Stimulated activated CD4-positive, alpha-beta T cell treated with anti-CD3 and anti-CD28 coated beads, TNF-alpha, amount 100 ng/mL, for 1 hour (primary cell): ENCODE measurements around the gene HMGB4.

Experiments used
- DNase-seq, 3 donors: peaks; one replicate each; pipeline ENCODE4 v3.0.0-alpha.2; 2020; ENCODE audit warnings: low read depth in 3 of 3, low spot score in 1 of 3

The HMGB4 gene

DNA sequence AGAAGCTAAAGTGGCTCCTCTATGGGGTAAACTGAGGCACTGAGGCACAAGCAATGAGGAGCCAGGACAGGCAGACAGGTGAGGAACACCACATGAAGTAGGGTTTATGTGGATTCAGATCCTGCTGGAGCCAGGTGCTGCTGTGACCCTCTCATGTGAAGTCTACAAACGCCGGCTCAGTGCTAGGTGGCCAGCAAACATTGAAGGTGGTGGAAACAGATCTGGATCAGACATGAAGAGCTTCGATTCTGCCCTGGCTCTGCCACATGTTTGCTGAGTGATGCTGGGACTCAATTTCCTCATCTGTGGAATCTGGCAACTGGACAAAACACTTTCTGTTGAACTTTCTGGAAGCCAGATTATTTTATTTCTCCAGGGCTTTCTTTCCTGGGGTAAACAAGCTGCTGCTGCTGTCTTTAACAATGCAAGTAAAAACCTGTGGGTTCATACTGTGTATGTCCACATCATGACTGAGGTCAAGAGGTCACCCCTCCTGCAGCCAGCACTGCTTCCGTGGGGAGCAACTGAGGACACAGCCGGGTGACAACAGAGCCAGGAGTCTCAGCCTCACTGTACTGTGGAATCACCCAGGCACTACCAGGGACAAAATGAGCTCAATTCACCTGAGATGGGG is 33.3 kb downstream of the HMGB4 start:
- DNase-seq, result no peak

DNA sequence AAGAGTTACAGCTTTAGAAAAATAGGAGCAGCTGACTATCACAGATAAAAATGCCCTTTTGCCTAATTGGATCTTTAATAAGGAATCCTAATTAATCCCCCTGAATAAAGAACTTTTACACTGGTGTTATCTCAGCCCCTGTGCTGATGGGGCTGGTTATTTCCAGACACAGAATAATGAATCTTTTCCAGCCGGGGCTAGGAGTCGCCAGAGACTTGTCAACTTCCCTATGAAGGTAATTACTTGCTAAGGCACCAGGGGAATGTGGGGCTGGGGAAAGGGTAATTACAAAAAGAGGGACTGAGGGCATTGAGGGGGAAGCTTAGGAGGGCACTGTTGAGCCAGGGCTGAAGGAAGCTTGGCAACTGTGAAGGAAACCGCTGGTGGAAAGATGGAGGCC is 34.5 kb downstream of the HMGB4 start:
- DNase-seq, result no peak

DNA sequence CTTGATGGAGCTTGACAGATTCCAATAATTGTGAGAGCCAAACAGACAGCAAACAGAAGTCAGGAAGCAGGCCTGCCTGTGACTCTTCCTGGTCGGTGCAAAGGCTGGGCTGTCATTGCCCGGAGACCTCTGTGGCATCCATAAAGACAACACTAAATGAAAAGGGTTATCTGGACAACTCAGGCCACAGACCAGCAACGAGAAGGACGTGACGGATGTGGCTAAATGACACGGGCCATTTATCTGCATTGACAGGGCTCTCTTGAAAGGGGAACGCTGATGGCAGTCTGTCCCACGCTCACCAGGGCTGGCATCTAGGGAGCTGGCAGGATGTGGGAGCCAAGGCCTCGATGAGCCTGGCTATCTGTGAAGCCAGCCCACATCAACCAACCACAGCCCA is 35.0 kb downstream of the HMGB4 start:
- no peak for DNase-seq

DNA sequence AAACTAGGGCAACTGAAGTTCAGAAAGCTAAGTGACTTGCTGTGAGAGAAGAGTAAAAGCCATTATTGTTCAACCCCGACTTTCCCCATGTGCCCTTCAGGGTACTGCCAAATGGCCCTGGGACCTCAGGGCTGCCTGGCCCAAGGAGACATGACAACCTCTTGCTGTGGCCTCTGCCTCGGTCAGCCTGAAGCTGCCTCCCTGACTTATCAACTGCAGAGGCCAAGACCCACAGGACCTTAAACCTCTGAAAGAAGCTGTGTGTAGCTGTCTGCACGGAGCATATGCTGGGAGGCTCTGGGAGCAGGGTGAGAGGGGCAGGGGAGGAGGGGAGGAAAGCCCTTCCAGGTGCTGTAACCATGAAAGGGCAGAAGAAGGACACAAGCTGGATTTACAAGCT is 35.9 kb downstream of the HMGB4 start:
- no peak for DNase-seq

- DNase-seq, result no peak
Measured at GRCh38 chr1:33902486-33903209, 38.8 kb downstream of the HMGB4 start.

- no peak for DNase-seq
Measured at GRCh38 chr1:33903210-33903589, 39.3 kb downstream of the HMGB4 start.

DNA sequence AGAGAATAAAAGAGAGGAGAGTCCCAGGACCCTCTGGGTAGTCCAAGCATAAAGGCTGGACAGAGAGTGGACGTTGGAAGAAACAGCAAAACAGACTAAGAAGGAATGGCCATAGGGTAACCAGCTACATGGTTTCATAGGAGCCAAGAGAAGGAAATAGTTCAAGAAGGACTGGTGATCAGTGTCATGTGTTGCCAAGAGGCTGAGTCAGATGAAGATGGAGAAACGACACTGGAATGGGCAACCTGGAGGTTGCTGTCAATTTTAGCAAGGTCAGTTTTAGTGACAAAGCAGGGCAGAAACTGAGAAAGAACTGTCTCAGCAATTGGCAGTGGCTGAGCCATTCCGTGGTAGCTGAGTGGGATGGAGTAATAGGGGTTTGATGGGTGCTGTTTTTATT is 41.4 kb downstream of the HMGB4 start:
- DNase-seq, result no peak

GRCh38 chr1:33906156-33906555 is 42.3 kb downstream of the HMGB4 start:
- no peak for DNase-seq

DNA sequence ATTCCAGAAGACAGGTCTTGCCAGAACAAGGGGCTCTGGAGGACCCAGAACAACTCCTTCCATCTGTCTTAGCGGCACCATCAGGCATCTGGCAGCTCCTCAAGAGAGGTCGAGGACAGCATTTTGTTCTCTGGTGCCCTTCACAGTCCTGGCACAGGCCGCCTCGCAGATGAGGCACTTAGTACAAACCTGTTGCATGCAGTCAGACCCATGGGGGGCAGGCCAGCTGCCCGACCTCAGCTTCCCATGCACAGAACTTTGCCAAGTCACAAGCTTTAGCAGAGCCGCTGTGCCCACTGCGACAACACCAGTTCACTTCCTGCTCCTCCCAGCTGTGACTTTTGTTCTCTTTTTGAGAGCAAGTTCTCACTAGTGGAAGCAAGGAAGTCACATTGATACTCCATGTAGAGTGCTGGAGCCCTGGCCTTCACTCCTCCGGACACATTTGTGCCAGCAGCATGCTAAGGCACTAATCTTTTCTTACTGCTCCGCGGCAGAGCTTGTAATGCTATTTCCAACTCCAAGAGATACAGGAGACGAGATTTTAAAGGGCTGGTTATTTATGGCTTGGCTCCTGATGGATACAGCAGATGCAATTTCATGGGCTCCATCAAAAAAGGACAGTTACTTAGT is 44.6 kb downstream of the HMGB4 start:
- no peak for DNase-seq
